K562 (cell line): Measurements from ENCODE around the gene EYA3. TPM values are rescaled to one million over a fixed set of nuclear protein-coding genes. Genes with fewer than 3 reads are reported as not detected.

Experiments used
- ATAC-seq: fragments of 200-7000 bp; cut with Tn5 transposase; 3 replicates; pipeline ENCODE4 v1.9.1; 2020; ENCODE audit warnings: moderate library complexity
- BruUV-seq: library from RNA; stranded (reverse); fragments of 400-500 nt; replicated peaks from 2 replicates; lab custom pipeline; 2021; lab: Mats Ljungman, UMichigan
- CTCF ChIA-PET: fragments of 300-600 bp; formaldehyde crosslinking; extraction: SDS; loops from one replicate; lab custom pipeline; 2021; ENCODE audit warnings: low intra/inter-chr PET ratio; lab: Yijun Ruan, JAX
- POLR2A ChIA-PET: fragments of 300-600, 350-650 bp; sonication (Branson Sonifier 250); formaldehyde crosslinking; extraction: SDS; loops from one replicate; lab custom pipeline; 2021; ENCODE audit warnings: antibody characterized with exemption, inconsistent platforms; lab: Yijun Ruan, JAX
- DNase-seq, 4 experiments: peaks; one replicate each; pipeline versions ENCODE4 v3.0.0 to v3.0.0-alpha.2; 2011 to 2018; ENCODE audit warnings: low spot score in 3 of 4, mixed read lengths in 3 of 4; ENCODE audit errors: extremely low read depth in 1 of 4
- FAIRE-seq: peaks from 2 replicates; lab custom pipeline; 2011; peaks lifted over from hg19 to GRCh38; lab: Jason Lieb, UNC
- H2AFZ ChIP-seq: 2 replicates; pipeline ENCODE4 v1.6.0; 2011; ENCODE audit warnings: low read depth, low read length, control low read depth, inconsistent platforms
- H3K27ac ChIP-seq: fragments of 200-600 bp; 3 replicates; pipeline ENCODE4 v1.8.0; 2011; ENCODE audit warnings: low read depth, mild to moderate bottlenecking, control low read depth, inconsistent platforms, low read length, moderate library complexity, mixed read lengths; ENCODE audit errors: extremely low read depth
- H3K27me3 ChIP-seq, 2 experiments: fragments of 300-600 bp in 1 of 2; 2 replicates in 1 of 2; 3 replicates in 1 of 2; pipeline versions ENCODE4 v1.6.0 to v1.8.0; 2011; ENCODE audit warnings: inconsistent platforms in 2 of 2, low read length in 2 of 2, mild to moderate bottlenecking in 1 of 2, mixed read lengths in 1 of 2, moderate library complexity in 1 of 2; ENCODE audit not compliant: control insufficient read depth in 2 of 2, insufficient read depth in 2 of 2
- H3K36me3 ChIP-seq: fragments of 300-600 bp; 3 replicates; pipeline ENCODE4 v1.8.0; 2011; ENCODE audit warnings: mild to moderate bottlenecking, low read length, inconsistent platforms; ENCODE audit not compliant: control insufficient read depth, insufficient read depth
- H3K4me1 ChIP-seq, 2 experiments: fragments of 200-600 bp in 1 of 2; replicated peaks in 1 of 2; 2 replicates in 1 of 2; 3 replicates in 1 of 2; pipeline versions ENCODE4 v1.5.1 to v1.8.0; 2011; ENCODE audit warnings: inconsistent platforms in 2 of 2, low read length in 2 of 2, mild to moderate bottlenecking in 1 of 2, mixed read lengths in 1 of 2, moderate library complexity in 1 of 2; ENCODE audit not compliant: control insufficient read depth in 2 of 2, insufficient read depth in 2 of 2
- H3K4me2 ChIP-seq: 2 replicates; pipeline ENCODE4 v1.6.1; 2011; ENCODE audit warnings: low read length, control low read depth, inconsistent platforms, mixed read lengths; ENCODE audit not compliant: insufficient read depth
- H3K4me3 ChIP-seq: fragments of 200-600 bp; sonication (generic), shearing (Covaris generic); 2 replicates; pipeline ENCODE4 v1.5.1; 2016; ENCODE audit warnings: control low read depth, inconsistent platforms
- H3K79me2 ChIP-seq: fragments of 200-600 bp; 3 replicates; pipeline ENCODE4 v1.8.0; 2011; ENCODE audit warnings: low read length, inconsistent platforms; ENCODE audit not compliant: control insufficient read depth, insufficient read depth
- H3K9ac ChIP-seq, 2 experiments: 2 replicates each; pipeline versions ENCODE4 v1.6.0 to v1.6.1; 2011; ENCODE audit warnings: low read depth in 2 of 2, low read length in 2 of 2, control low read depth in 1 of 2, inconsistent platforms in 1 of 2, mild to moderate bottlenecking in 1 of 2, mixed read lengths in 1 of 2; ENCODE audit not compliant: insufficient read depth in 1 of 2
- H3K9me1 ChIP-seq: one replicate; pipeline ENCODE4 v1.6.0; 2011; ENCODE audit warnings: inconsistent platforms, mild to moderate bottlenecking, low read length, moderate library complexity; ENCODE audit not compliant: control insufficient read depth, insufficient read depth
- H3K9me3 ChIP-seq: replicated peaks from 2 replicates; pipeline ENCODE4 v1.5.1; 2011; ENCODE audit warnings: low read depth, low read length, inconsistent platforms; ENCODE audit not compliant: control insufficient read depth, insufficient read depth
- H4K20me1 ChIP-seq: replicated peaks from 2 replicates; pipeline ENCODE4 v1.6.1; 2011; ENCODE audit warnings: low read length, inconsistent platforms, mixed read lengths; ENCODE audit not compliant: control insufficient read depth, insufficient read depth
- CLOCK ChIP-seq: fragments of 250-450 bp; sonication (Bioruptor Pico); IDR thresholded peaks from 2 replicates; pipeline ENCODE4 v1.4.0; 2020; ENCODE audit warnings: mild to moderate bottlenecking, moderate library complexity, borderline replicate concordance
- ETS2 ChIP-seq: IDR thresholded peaks from 2 replicates; pipeline ENCODE4 v1.6.1; 2016; ENCODE audit warnings: borderline replicate concordance, missing genetic modification characterization, mild to moderate bottlenecking, moderate library complexity, missing compliant biosample characterization; ENCODE audit not compliant: poor library complexity, severe bottlenecking
- FOXA1 ChIP-seq: fragments of 450-650 bp; IDR thresholded peaks from 2 replicates; pipeline ENCODE4 v1.6.1; 2016; ENCODE audit warnings: mild to moderate bottlenecking, borderline replicate concordance
- HDAC2 ChIP-seq: fragments of 450-650 bp; IDR thresholded peaks from 2 replicates; pipeline ENCODE4 v1.6.1; 2016; ENCODE audit warnings: mild to moderate bottlenecking
- IRF2 ChIP-seq: sonication (generic); formaldehyde crosslinking; IDR thresholded peaks from 2 replicates; pipeline ENCODE4 v1.8.1; 2022; ENCODE audit warnings: mild to moderate bottlenecking, missing genetic modification reagents
- JUND ChIP-seq, 2 experiments: IDR thresholded peaks; 2 replicates in 1 of 2; 3 replicates in 1 of 2; pipeline ENCODE4 v1.6.1; 2011; ENCODE audit warnings: borderline replicate concordance in 2 of 2, low read depth in 2 of 2, low read length in 2 of 2, improper control_type of control experiment in 1 of 2, missing biosample characterization in 1 of 2, missing genetic modification characterization in 1 of 2, missing genetic modification reagents in 1 of 2
- KLF13 ChIP-seq: fragments of 450-650 bp; IDR thresholded peaks from 2 replicates; pipeline ENCODE4 v1.6.1; 2016; ENCODE audit warnings: missing genetic modification characterization, low read depth, mild to moderate bottlenecking, missing compliant biosample characterization, moderate library complexity, borderline replicate concordance
- MAFG ChIP-seq: fragments of 450-650 bp; conservative IDR thresholded peaks from 2 replicates; pipeline ENCODE4 v1.6.1; 2016; ENCODE audit warnings: missing genetic modification characterization, missing compliant biosample characterization
- MAFK ChIP-seq: IDR thresholded peaks from 2 replicates; pipeline ENCODE4 v1.6.1; 2011; ENCODE audit warnings: low read length, improper control_type of control experiment
- MAX ChIP-seq: sonication (generic); formaldehyde crosslinking; IDR thresholded peaks from 2 replicates; pipeline ENCODE4 v1.9.0; 2022; ENCODE audit warnings: mild to moderate bottlenecking, missing genetic modification reagents
- RCOR1 ChIP-seq, 2 experiments: IDR thresholded peaks; 2 replicates each; pipeline ENCODE4 v1.6.1; 2012; ENCODE audit warnings: low read depth in 2 of 2, low read length in 2 of 2, borderline replicate concordance in 1 of 2, improper control_type of control experiment in 1 of 2
- TEAD2 ChIP-seq: fragments of 450-650 bp; IDR thresholded peaks from 2 replicates; pipeline ENCODE4 v1.6.1; 2016; ENCODE audit warnings: missing genetic modification characterization, control low read depth, missing compliant biosample characterization
- VEZF1 ChIP-seq: fragments of 200-800 bp; sonication (Bioruptor generic); IDR thresholded peaks from 2 replicates; pipeline ENCODE4 v1.6.1; 2017; ENCODE audit warnings: missing genetic modification characterization, missing compliant biosample characterization
- WGBS: fragments of 100-300 bp; shearing (Covaris generic); methylation state at CpG from one replicate; pipeline ENCODE4 v1.1.6; 2016; ENCODE audit warnings: low coverage, mixed read lengths; ENCODE audit not compliant: insufficient coverage; ENCODE audit errors: missing lambda C conversion rate; 5-methylcytosine and 5-hydroxymethylcytosine counted together
- in situ Hi-C: fragments of 300-500 bp; cut with MboI; formaldehyde crosslinking; loops from 4 replicates; pipeline ENCODE4 v1.15.0; 2018; ENCODE audit warnings: inconsistent platforms, mixed read lengths
- intact Hi-C: fragments of 100-400 bp; cut with micrococcal nuclease; formaldehyde crosslinking; loops from 2 replicates; pipeline ENCODE4 v1.14.2; 2022
- polyA plus RNA-seq, 8 experiments: library from polyadenylated mRNA; depleted of rRNA in 4 of 8; stranded (reverse) in 5 of 8; unstranded in 3 of 8; fragments of >200 nt; fragmentation: Nextera tagmentation in 2 of 8; fragmentation: Illumina TruSeq in 1 of 8; extraction: Ambion mirVana in 2 of 8; extraction: Trizol in 1 of 8; gene quantifications; 2 replicates each; pipeline versions ENCODE4 v1.2.1 to v1.2.3, GENCODE V29; 2011 to 2014; ENCODE audit warnings: inconsistent platforms in 1 of 8, missing spikeins in 1 of 8
- total RNA-seq, 7 experiments: library from RNA; depleted of rRNA in 6 of 7; stranded (reverse); fragments of >200 nt in 6 of 7; fragmentation: Illumina TruSeq in 2 of 7; extraction: Trizol in 2 of 7; gene quantifications; 2 replicates each; pipeline versions ENCODE4 v1.2.1 to v1.2.3, GENCODE V29; 2011 to 2021; ENCODE audit warnings: low replicate concordance in 1 of 7

Gene EYA3
- total and polyA plus RNA-seq, 9 of the 15 experiments (the other 6 are each of a cell fraction or from before 2014, with no cell fraction given): 21.7 to 64.0 (median 43.6) TPM

DNA sequence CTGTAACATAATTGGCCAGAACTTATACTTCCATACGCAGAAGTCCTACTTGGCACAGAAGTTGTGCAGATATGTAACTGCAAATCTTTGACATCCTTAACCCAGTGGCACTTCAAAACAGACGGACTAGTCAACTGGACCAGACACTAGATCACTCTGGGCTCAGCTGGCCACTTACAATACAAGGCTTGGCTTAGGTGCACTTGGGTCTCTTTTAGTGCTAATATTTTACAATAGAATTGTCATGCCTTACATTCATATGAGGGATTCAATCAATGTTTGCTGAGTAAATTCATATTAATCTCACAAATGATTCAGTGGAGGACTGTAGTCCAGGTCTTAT is 108.6 kb downstream of the EYA3 start (continued):
- TF ChIP-seq ETS2 (no peak), KLF13 (tag) (no peak), VEZF1 (CRISPR knock-in tag) (peak; percentile 2; the same call in 1 of the 2 replicates), MAX (CRISPR knock-in tag) (no peak), JUND (IDR thresholded peaks at IDR 0.05; ENCODE audit: borderline replicate concordance, low read depth, low read length) (no peak), JUND (tag; IDR thresholded peaks at IDR 0.05; ENCODE audit: borderline replicate concordance, low read depth, low read length) (peak; percentile 0; the same call in 1 of the 3 replicates)

DNA sequence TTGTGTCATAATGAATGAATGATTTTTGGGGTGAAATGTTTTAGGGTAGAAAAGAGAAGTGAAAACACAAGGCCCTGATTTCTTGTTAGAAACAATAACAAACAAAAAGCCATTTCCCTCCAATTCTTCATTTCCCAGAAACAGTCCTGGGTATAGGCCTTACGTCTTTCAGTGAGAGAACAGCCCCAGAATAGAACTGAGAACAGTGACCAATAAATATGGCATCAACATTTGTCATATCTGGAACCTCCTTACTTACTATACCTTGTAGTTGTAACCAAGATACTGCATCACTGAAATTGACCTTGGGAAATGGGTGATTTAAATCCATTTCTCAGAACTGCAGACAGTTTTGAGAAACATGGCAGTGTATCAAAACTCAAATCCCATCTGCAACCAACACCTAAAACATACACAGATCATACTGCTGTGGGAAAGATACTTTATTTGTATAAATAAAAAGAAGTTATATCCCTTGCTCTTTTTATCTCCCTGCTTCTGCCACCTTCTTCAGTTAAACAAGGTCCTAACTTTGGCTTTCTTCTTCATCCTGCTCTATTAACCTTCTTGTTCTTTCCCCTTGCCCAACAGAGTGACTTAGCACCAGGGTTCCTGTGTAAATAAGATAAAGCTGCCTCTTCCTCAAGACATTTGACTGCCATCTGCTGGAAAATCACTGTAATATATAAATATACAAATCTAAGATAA is 109.1 kb downstream of the EYA3 start:
- Histone ChIP-seq H3K9me1 (no peaks in the 10 kb centered on the region), H3K27me3 (no peaks in the 10 kb centered on the region), H3K9me3 (no peaks in the 10 kb centered on the region), H4K20me1 (no peaks in the 10 kb centered on the region), H3K9ac (peak overlapping the region in 1 of 2 experiments; percentile 46; a peak in 2 of 4 replicates), H3K4me1 (peaks cover 5 to 18% of the 10 kb centered on the region in 2 experiments; a peak in 4 of 5 replicates), H3K79me2 (no peaks in the 10 kb centered on the region), H3K36me3 (peaks cover 34% of the 10 kb centered on the region), H3K4me2 (peak overlapping the region; percentile 48), H3K4me3 (no peak overlapping the region), H2AFZ (peak overlapping the region; percentile 15), H3K27ac (peak overlapping the region; percentile 81)
- DNase-seq: peak; percentile 67 to 90 (median 79)
- 20% methylated on average over 1 of the region's 1 CpG for WGBS
- CTCF ChIA-PET: interaction anchor here (0.6 to 2.7 kb wide), 11 partner anchors 22 to 371 kb away, joined by 3 to 44 read pairs (median 5); no protein-coding TSS in a partner anchor
- ATAC-seq: peak; percentile 93
- BruUV-seq: no TSS peak
- peak; percentile 88 for FAIRE-seq
- intact Hi-C loops: loop anchor here (1.0 to 5.0 kb wide), 4 partner anchors 39 to 307 kb away; partner anchors contain the start of gene IFI6
- POLR2A ChIA-PET: interaction anchor here (0.7 to 3.0 kb wide), 6 partner anchors 8 to 138 kb away, joined by 3 to 13 read pairs (median 4); no protein-coding TSS in a partner anchor
- in situ Hi-C loops: no loop called here
- TF ChIP-seq HDAC2 (peak; percentile 94), MAFG (tag) (peak; percentile 91), RCOR1 (IDR thresholded peaks at IDR 0.05; ENCODE audit: borderline replicate concordance in 1 of 2, low read depth in 2 of 2, low read length in 2 of 2) (peak; percentile 78 to 93; a peak in 3 of 4 replicates), TEAD2 (tag) (no peak), FOXA1 (peak; percentile 100), IRF2 (no peak), MAFK (peak; percentile 82), CLOCK (CRISPR knock-in tag) (no peak)
